GM21576 (cell line): ENCODE data around the gene SLC25A51.
"Not testable (repeated sequence)": the region's sequence is repeated elsewhere in the genome, so short reads cannot be mapped to it uniquely, and the experiment has no call there.

Experiments used
- ATAC-seq: cut with Tn5 transposase; IDR thresholded peaks from one replicate; pipeline ENCODE4 v1.9.1; 2021; ENCODE audit warnings: mild to moderate bottlenecking, moderate library complexity; ENCODE audit not compliant: unreplicated experiment

SLC25A51 gene

DNA sequence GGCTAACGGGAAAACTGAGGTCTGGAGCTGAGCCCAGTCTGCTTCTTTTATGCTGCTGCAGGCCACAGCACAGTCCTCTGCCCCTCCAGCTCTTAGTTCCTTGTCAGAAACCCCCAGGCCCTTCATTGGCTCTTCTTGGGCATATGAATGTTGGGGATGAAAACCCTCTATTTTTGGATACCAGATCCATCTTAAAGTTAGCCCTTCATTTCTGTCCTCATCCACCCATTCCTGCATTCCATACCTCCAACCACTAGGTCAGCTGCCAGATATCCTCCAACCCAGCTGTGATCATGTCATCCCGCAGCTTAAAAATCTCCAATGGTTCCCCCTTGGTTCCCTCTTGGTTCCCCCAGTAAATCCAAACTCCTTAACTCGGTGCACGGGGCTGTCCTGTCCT lies 1.8 kb upstream of the SLC25A51 start:
- ATAC-seq: no peak

DNA sequence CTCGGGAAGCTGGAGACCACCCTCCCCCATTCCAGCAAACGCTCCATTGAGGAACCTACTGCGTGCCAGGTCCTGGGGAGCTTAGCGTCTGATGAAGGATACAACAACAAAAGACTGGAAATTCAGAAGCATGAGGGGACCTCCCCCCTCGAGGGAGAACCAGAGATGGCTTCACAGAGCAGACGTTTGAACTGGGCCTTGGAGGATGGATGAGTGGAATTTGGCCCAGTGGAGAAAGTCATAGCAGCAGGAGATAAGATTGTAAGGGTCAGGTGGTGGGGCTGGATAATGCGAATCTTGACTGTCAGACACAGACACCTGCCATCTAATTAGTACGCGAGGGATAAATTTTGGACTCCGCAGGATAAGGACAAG lies 1.2 kb upstream of the SLC25A51 start:
- no peak for ATAC-seq

DNA sequence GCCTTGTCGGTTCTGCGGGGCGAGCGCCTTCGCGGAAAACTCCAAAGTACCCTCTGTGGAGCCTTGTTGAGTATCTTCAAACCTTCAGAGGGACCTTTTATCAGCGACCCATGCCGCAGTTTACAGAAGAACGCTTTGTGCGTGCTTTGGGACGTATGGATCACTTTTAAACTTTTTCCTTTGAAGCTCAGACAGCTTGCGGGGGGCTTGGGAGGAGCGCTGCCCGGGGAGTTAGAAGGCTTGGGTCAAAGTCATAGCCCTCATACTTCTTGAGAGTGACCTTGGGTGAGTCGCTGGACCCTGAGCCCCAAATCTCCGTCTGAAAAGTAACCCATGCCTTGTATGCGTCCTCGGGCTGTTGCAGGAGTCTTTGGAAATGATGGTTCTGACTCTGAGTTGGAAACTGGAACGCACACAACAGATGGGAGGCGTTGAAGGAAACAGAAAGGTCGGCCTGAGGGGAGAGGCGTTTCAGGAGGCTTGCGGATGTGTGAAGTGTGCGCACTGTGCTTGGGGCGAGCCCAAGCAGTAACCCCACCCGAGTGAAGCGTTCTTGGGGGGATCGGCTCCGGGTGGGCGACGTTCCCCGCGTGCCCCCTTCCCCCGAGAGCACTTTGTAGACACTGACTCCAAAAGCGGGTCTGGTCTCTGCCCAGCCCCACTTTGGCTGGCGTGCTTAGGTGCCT lies 661 bp upstream of the SLC25A51 start:
- ATAC-seq: no peak

DNA sequence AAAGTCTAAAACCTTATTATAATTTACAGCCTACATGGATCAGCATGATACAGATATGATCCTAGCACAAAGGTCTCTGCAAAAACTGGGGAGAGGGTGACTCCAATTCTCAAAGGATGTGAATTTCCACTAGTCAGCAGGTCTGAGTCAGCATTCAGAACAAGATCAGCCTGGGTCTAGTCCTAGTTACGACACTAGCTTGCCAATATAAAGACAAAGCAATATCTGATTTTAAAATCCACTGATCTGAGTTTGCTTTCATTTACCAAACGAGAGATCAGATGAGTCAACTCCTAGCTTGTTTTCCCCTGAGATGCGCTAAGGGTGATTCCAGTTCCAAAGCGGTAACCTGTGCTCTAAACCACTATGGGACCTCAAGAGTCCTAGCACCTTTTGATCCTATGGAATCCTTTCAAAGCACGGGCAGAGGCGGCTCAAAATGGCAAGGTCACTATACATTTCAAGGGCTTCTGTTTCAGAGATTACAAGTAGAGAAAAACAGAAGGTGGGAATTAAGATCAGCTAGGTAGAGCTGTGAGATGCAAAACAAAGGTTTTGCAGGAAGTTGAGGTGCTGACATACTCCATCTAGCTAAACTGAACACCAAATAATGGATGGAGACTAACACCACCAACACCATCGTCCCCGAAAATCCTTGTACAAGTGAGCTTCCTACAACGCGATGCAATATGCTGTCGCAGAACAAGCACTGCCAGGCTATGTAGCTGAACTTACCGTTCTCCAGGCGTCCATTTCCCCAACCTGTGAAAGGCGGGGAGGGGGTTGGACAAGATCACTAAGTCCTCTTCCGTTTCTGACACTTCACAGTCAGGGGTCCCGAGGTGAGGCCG lies 906 bp downstream of the SLC25A51 start:
- peak; percentile 2 for ATAC-seq

DNA sequence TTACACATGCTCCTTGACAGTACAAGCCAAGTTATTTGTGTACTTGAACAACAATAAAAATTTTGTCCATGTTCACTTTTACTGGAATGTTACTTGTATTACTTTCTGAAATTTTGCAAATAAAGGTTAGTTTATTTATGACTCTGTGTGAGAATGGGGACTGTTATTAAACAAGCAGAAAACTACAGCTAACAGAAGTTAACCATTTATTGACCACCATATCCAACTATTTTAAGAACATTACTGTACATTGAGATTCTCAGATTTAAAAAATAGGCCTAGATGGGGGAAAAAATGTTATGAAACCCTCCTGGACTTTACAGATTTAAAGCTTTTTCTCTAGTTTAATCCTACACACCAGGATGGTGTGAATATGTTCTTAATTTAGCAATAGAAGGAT lies 1.8 kb downstream of the SLC25A51 start:
- no peak for ATAC-seq

DNA sequence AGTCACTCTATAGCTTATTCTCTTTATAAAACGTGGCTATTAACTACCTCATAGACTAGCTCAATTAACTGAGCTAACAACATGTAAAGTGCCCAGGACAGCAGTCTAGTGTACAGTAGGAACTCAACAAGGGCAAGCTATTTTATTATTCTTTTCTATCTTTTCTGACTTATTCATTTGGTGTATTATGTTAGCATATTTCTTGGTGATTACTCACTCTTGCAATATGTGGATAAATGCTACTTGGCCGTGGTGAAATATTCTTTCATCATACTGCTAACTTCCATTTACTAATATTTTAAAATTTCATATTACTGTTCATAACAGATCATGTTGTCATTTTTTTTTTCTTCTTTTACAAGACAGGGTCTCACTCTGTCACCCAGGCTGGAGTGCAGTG lies 4.9 kb downstream of the SLC25A51 start:
- no peak for ATAC-seq

DNA sequence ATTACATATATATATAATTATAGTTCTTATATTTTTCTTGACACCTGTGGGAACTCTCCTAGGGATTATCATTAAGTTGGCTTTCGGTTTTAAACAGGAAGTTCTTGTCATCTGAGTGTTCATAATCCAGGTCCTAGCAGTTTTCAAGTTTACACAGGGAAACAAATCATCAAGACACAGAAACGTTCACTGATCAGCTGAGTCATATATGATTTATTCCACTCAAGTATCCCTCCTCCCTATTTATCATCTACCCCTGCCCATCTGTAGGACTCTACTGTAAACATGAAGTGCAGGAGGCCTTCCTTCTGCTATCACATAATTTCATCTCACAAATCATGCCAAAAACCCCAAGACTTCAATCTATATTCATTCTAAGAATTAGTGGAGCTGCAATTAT lies 6.3 kb downstream of the SLC25A51 start:
- no peak for ATAC-seq

DNA sequence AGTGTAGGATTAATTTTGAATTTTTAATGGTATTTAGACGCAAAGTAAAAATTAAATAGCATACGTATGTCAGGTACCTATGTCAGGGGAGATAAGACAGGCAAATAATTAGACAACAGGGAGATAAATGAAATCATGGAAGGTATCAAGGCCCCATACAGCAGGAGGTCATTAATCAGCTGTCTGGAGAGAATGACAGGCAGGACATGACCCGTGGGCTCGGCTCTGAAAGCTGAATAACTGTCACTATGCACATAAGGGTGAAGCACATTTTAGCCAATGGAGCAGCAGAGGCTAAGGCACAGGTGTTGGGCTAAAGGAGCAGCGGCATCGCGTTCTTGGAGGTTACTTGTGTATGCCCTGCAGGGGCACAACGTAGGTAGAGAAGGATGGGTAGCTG lies 11.9 kb downstream of the SLC25A51 start:
- no peak for ATAC-seq

DNA sequence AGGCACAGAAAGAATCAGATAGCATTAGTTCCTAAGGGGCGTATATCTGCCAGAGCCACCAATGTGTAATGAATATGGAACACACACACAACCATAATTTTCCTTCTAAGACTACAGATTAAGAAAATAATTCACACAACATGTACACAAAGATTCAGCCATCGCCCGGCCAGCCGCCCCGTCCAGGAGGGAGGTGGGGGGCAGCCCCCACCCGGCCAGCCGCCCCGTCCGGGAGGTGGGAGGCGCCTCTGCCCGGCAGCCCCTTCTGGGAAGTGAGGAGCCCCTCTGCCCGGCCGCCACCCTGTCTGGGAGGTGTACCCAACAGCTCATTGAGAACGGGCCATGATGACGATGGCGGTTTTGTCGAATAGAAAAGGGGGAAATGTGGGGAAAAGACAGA lies 12.9 kb downstream of the SLC25A51 start:
- not testable (repeated sequence) for ATAC-seq

DNA sequence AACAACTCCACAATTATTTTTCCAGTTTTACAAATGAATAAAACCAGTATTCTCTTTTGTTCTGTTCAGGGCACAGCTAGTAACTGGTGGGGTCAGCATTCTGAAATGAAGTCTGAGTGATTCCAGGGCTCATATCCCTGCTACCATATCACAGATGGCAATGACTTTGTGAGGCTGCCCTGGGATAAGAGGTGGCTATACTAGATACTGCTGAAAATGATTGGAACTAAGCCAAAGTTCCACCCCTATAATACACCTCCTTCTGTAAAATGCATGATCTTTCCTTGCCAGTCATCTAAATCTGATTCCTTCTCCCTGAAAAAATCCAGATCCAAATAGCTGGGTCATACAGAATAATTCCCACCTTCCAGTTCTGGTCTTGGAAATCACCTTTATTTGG lies 14.4 kb downstream of the SLC25A51 start:
- no peak for ATAC-seq

DNA sequence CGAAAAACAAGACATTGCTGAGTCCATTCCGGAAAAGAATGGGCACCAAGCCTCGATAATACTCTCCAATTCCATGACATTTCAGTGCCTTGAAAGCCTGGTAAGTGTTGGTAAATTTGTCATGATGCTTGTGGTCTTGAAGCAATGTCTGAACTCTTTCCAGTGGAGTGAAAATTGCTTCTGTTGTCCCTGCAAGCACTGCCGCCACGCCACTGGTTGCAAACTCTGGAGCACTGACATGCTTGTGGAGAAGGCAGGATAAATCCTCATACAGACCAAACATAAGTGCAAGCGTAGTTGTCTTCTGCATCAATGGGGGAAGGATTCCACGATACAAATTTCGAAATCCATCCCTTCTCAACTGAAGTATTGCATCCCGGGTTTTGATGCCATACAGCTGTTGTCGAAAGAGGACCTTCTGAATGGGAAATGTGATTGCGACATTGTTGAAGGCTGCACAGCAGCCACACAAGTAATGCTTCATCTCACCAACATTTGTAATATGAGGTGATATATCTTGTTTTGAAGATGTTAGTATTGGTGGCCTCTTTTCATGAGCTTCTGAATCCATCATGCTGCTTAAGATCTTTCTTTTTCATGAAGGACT lies 15.8 kb downstream of the SLC25A51 start:
- ATAC-seq: not testable (repeated sequence)

DNA sequence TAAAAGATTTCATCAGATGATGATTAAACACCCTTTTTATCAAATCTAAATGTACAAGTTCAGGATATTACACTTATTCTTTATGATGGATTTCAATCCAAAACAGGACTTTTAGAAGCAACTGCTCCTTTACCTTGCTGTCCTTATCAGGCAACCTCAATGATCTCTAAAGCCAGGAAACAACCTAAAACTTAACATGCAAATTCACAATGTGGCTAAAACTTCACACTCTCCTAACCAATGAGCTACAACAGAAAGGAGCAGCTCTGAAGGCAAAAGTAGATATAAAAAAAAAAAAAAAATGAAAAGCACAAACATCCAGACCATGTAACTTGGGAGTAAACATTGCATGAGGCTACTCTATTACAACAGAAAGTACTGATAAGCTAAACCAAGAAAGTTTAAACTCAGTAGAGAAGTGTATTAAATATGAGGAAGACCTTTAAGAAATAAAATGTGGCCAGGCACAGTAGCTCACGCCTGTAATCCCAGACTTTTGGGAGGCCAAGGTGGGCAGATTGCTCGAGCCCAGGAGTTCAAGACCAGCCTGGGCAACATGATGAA lies 22.9 kb downstream of the SLC25A51 start:
- no peak for ATAC-seq

DNA sequence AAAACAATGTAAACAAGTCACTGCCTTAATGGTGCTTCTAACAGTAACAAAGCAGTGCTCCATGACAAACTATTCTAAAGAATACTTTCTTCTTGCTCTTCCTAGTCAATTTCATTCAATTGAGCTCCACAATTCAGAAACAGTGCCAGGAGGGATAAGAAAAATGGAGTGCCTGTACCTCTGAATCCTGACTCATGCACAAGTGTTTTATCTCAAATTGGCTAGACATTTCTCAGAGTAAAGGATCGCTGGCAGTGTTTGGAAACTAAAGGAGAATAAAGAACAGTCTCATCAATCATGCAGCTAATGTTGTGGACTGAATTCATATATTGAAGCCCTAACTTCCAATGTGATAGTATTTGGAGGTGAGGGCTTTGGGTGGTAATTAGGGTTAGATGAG lies 27.6 kb downstream of the SLC25A51 start:
- ATAC-seq: no peak

DNA sequence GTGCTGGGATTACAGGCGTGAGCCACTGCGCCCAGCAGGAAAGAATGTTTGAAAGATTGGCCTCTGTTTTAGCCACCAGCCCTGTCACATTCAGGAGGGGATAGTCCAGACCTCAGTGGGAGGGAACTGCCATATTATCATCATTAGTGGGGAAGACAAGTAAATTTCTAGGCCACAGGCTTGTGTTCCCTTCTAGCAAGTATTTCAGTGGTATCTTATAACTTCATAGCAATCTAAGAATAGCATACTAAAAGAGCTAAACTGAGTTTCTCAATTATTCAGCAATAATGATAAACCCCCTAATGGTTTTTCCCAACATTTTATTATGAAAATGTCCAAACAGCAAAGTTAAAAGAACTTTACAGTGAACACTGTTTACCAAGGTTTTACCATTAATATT lies 30.0 kb downstream of the SLC25A51 start:
- no peak for ATAC-seq

DNA sequence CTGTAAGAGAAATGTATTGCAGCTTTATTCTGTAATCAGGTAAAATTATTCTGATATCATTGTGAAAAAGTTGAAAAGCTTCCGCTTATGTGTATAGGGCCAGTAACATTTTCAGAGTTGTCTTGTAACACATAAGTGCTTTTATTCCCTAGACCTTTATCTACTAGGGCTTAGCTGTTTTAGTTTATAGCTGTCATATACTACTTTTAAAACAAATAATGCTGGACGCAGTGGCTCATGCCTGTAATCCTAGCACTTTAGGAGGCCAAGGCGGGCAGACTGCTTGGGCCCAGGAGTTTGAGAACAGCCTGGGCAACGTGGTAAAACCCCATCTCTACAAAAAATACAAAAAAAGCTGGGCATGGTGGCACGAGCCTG lies 33.1 kb downstream of the SLC25A51 start:
- ATAC-seq: no peak

DNA sequence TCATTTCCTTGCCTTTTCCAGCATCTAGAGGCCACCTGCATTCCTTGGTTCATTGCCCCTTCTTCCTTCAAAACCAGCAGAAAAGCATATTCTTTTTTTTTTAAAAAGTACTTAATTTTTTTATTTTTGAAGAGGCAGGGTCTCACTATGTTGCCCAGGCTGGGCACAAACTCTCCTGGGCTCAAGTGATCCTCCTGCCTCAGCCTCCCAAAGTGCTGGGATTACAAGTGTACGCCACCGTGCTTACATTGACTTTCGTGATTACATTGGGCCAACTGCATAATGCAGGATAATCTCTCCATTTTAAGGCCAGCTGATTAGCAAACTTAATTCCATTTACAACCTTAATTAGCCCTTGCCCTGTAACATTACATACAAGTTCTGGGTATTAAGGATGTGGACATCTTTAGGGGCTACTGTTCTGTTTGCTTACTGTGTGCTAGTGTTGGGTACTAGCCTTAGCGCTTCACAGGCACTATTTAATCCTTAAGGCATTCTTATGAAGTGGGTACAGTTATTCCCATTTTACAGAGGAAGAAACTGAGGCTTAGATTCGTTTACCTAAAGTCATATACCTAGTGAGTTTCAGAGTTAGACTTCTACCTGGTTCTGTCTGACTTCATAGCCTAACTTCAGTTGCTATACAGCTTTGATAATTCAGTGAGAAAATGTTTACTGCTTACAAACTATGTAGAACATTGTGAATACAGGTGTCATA lies 33.7 kb downstream of the SLC25A51 start:
- ATAC-seq: no peak

DNA sequence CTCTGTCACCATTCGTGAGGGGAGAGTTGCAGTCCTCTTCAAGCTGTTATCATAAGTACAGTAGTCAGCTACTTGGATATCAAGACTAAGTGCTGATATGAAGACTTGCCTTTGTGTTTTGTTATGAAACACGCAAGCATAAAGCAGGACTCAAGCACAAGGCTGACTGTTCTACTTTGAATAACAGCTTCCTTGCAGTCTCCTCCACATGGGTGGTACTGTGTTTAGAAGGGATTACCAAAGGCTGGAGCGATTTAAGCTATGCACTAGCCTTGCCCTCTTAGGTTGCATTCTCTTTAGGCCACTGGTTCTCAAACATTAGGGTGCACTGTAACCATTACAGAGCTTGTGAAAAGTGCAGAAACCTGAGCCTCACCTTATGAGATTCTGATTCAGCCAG lies 41.4 kb downstream of the SLC25A51 start:
- ATAC-seq: no peak

DNA sequence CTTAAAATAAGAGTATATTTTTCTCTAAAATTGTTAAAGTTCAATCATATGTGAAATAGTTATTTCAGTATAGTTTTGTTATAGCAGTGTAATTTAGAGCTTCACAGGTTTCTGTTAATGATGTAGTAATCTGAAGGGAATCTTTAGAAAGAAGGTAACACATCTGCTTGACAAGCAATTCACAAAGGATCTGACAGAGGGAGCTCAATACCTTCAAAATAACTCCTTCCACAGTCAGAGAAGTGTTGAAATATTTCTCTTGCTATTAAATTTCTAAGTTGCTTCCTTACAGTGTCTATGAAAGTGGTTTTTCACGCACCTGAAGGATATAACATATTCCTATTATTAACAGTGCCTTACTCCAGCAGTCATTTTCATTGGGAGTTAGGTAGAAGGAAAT lies 44.9 kb downstream of the SLC25A51 start:
- no peak for ATAC-seq

DNA sequence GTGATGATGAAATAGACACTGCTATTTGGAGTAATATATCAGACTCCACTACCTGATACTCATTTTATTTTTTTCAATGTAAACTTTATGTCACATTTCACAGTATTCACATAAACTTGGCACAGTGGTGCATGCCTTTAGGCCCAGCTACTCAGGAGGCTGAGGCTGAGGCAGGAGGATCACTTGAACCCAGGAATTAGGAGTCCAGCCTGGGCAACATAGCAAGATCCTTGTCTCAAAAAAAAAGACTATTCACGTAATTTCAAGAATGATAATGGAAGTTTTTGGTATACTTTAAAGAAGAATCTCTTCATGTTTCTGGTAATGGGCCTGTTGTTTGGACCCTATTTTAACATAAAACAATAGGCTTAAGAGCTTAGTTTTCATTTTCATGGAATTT lies 47.4 kb downstream of the SLC25A51 start:
- no peak for ATAC-seq

DNA sequence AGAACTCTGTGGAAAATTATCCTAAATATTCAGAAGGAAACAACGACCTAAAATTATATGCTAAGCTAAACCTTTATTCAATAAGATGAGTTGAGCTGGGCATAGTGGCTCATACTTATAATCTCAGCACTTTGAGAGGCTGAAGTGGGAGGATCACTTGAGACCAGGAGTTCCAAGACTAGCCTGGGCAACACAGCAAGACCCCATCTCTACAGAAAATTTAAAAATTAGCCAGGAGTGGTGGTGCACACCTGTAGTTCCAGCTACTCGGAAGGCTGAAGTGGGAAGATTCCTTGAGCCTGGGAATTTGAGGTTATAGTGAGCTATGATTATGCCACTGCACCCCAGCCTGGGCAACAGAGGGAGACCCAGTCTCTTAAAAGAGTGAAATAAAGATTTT lies 51.7 kb downstream of the SLC25A51 start:
- ATAC-seq: no peak

DNA sequence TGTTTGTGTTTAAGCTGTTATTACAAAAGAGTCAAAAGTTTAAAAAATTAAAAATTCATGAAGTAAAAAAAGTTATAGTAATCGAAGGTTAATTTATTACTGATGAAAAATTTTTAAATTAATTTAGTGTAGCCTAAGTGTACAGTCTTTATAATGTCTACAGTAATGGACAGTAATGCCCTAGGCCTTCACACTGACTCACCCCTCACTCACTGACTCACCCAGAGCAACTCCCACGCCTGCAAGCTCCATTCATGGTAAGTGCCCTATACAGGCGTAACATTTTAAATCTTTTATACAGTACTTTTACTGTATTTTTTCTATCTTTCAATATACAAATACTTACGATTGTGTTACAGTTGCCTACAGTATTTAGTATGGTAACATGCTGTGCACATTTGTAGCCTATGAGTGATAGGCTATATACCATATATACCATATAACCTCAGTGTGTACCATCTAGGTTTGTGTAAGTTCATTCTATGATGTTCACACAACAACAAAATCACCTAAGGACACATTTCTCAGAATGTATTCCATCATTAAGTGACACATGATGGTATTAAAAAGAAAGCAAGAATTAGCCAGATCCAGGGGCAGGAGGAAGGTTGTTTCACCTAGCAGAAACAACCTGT lies 63.2 kb downstream of the SLC25A51 start:
- no peak for ATAC-seq
